ENCODE data around the gene RAI1.
A peak's percentile ranks its signal among the peaks of the same experiment; 100 is the strongest.

Gene RAI1

DNA sequence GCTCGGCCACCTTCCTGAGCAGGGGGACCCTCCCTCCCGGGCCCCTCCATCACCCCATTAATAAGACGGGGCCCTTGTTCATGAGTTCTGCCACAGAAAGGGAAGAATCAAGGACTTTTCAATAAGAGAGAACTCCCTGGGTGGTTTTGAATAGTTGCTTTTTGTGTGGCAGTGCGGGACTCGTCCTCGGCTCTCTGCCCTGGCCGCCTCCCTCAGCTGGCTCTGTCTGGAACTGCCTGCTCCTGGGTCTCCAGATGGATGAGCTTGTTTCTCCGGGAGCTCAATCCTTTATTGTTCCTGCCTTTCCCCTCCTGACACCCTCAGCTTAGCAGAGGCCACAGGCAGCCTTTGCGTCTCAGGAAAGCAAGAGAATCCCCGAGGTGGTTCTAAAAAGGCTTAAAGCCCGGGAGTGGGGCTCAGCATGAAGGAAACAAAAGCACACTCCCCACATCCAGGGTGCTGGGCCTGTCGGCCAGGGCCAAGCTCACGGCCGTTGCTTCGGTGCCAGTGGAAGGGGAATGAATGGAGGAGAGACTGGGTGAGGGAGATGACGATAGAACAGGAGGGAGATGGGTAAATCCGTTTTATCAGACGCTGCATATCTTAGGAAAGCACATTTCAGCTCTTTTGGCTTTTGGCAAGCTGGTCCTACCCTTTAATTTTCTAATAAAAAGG is 60.2 kb downstream of the RAI1 start:
- TF ChIP-seq ZNF274 (IDR thresholded peaks at IDR 0.05; ENCODE audit: low read depth, low read length): no peak
- H3K4me3 ChIP-seq (ENCODE audit: low read length): no peak overlapping the region

DNA sequence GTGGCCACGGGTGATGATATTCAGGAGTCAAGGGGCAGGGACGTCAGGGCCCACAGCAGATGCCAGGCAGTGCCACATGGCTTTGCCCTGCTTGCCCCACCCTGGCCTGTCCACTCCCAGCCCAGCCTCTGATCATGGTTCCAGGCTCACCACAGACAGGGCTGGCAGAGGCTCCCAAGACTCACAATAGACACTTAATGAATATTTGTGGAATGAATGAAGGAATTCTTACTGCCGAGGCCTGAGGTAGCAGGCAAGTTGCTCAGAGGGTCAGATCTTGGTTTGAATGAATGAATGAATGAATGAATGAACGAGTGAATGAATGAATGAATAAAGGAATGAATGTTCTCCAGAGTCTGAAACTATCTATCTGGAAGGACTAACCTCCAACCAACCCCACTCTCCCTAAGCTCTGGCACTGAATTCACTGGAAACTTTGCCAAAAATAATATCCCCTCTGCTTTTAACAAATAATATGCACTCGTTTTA is 60.9 kb downstream of the RAI1 start:
- H3K4me3 ChIP-seq (ENCODE audit: low read length): no peak overlapping the region
- no peak for TF ChIP-seq ZNF274 (IDR thresholded peaks at IDR 0.05; ENCODE audit: low read depth, low read length)

DNA sequence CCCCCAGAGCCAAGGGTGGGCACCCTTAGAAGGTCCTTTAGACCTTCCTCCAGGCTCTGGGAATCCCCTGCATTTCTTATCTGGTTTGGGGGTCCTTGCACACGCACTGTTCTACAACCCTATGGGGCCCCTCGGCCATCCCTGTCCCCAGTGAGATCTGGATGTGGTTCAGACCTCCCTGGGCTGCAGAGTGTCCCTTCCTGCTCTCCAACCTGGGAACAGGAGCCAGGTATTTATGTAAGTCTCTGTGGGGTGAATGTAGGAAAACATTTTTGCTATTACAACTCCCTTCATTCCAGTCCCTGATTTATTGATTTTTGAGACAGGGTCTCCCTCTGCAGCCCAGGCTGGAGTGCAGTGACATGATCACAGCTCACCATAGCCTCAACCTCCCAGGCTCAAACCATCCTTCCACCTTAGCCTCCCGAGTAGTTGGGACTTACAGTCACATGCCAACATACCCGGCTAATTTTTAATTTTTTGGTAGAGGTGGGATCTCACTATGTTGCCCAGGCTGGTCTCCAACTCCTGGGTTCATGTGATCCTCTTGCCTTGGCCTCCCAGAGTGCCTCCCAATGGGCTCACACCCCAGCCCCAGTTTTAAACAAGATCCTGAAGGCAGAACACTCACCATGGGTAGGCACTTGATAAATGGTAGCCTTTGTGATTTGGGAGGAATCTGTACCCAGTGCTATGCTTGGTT is 61.6 kb downstream of the RAI1 start:
- no peak overlapping the region for H3K4me3 ChIP-seq (ENCODE audit: low read length)
- no peak for TF ChIP-seq ZNF274 (IDR thresholded peaks at IDR 0.05; ENCODE audit: low read depth, low read length)

DNA sequence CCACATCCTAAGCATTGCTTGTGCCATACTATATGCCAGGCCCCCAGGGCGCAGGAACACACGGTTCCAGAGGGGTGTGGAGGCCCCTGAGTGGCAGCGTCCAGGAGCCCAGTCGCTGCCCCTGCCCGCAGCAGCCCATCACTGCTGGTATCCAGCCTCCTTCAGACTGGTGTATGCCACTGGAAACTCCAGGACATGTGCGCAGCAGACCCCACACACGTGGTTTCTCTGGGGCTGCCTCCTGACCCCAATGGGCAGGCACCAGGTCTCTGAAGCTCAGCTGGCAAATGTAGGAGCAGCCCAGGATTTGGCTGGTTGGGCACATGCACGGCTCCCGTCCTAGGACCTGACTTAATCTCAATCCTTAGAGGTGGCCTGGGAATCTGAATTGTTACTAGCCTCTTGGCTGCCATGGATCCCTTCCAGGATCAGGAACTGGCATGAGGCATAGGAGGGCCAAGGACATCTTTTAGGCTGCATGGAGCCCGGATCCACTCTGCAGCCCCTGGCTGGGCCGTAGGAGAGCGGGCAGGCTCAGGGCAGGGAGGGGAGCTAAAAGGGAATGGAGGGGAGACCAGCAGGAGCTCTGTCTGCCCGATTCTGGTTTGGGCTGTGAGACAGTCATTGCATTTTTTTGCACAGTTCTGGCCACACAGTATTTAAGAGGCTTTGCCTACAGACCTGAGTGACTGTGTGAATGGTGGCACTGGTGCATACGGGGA is 62.3 kb downstream of the RAI1 start:
- no peak for TF ChIP-seq ZNF274 (IDR thresholded peaks at IDR 0.05; ENCODE audit: low read depth, low read length)
- no peak overlapping the region for H3K4me3 ChIP-seq (ENCODE audit: low read length)

DNA sequence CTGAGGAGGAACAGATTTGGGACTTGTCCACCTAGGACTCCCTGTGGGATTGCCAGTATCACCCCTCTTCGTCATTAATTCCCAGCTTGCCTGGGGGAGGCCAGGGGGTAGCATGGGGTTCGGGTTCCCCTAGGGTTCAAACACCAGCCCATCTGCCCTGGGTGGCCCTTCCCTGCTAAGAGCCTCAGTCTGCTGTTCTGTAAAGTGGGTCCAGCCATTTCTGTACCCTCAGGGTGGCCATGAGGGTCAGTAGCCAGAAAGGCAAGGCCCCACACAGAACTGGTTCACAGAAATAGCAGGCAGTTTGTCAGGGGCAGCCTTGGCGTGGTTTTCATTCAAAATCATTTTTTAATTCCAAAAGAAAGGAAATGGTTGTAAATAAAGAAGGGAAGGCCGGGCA is 62.9 kb downstream of the RAI1 start:
- TF ChIP-seq ZNF274 (IDR thresholded peaks at IDR 0.05; ENCODE audit: low read depth, low read length): no peak
- H3K4me3 ChIP-seq (ENCODE audit: low read length): no peak overlapping the region

DNA sequence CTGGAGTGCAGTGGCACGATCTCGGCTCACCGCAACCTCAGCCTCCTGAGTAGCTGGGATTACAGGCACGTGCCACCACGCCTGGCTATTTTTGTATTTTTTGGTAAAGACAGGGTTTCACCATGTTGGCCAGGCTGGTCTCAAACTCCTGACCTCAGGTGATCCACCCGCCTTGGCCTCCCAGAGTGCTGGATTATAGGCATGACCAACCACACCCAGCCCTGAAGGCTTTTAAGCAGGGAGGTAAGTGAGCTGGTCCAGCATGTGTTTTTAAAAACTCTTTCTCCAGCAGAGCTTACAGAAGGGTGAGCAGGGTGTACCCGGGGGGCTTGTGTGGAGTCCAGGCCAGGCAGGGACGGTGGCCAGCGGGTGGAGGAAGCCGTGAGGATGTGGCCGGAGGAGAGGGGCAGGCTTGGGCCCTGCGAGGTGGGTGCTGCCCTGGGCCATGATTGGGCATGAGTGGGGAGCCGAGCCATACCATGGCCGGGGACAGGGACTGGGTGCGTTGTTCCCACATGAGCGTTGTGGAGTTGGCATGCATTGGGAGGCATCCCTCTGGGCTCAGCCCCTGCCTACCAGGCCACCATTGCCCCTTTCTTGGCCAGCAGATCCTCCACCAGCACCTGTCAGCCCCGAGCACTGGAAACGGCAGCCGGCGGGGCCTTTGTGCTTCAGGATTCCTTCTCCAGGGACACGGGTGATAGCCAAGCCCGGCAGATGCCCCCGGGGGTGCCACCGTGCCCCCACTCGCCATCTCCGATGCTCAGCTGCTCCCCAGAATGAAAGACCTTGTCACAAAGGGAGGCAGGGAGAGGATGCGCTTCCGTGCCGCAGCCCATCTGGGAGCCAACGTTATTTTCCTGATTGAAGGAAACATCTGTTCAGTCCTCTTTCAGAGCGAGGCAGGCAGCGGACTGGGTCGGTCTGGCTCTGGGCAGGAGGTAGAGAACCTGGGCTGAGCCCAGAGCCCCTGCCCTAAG is 64.5 kb downstream of the RAI1 start:
- no peak for TF ChIP-seq ZNF274 (IDR thresholded peaks at IDR 0.05; ENCODE audit: low read depth, low read length)
- H3K4me3 ChIP-seq (ENCODE audit: low read length): no peak overlapping the region

DNA sequence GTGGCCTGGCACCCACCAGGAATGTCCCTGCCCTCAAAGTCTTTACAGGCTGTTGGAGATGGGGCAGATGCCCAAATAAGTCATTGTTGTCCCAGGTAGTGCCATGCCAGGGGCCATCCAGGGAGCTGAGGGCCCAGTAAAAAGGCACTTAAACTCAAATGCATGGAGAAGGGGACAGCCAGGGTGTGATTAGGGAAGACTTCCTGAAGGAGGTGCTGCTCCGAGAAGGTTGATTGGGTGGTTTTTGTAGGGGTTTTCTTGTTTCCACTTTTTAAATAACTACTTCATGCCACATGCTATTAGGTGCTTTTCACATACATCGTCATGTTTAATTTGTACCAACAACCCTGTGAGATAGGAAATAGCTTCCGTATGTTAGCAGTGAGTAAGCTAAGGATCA is 66.9 kb downstream of the RAI1 start:
- TF ChIP-seq ZNF274 (IDR thresholded peaks at IDR 0.05; ENCODE audit: low read depth, low read length): no peak
- no peak overlapping the region for H3K4me3 ChIP-seq (ENCODE audit: low read length)

DNA sequence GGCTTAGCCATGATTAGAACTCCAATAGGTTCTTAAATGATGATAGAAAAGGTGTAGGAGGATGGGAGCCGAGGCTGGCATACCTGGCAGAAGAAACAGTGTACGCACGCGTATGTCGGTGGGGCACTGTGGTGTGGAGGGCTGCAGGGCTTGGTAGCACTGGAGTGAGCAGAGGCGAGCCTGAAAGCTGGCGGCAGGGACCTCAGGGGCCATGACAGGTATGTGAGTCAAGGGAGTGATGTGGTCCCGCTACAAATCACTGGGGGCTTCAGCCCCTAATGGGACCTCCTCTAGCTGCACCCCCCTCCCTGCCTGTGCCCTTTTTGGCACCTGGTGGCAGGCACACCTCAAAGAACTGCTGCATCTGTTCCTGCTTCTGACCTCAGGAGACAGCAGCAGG is 67.3 kb downstream of the RAI1 start:
- H3K4me3 ChIP-seq (ENCODE audit: low read length): no peak overlapping the region
- TF ChIP-seq ZNF274 (IDR thresholded peaks at IDR 0.05; ENCODE audit: low read depth, low read length): no peak

DNA sequence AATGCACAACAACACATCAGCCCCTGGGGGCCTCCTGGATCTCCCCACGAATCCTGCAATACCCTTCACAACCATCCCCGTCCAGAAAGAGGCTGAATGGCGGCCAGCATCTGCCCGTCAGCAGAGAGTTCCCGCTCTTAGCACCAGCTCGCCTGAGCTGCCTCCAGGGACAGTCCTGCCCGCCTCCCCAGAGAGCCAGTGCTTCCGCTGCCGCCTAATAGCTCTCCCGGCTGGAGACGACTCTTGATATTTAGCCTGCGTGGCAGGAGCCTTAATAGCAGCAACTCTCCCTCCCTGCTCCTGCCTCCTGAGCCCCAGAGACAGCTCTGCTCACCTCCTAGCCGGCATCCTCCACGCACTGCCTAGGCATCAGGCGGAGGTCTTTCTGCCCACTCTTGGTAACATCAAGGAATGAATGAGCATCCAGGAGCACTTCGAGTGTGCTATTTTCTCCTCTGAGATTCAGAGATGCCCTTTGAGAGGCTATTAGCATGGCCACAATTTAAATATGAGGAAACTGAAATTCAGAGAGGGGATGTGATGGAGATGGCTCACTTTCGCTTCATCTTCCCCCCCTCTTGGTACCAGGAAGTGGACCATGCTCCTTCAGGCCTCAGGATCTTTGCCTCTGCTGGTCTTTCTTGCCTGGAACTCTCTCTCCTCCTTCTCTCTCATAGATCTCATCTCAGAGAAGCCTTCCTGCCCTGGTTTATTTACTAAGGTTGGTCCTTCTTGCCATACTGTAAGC is 67.9 kb downstream of the RAI1 start:
- no peak for TF ChIP-seq ZNF274 (IDR thresholded peaks at IDR 0.05; ENCODE audit: low read depth, low read length)
- no peak overlapping the region; the same call in 1 of the 2 replicates for H3K4me3 ChIP-seq (ENCODE audit: low read length)

DNA sequence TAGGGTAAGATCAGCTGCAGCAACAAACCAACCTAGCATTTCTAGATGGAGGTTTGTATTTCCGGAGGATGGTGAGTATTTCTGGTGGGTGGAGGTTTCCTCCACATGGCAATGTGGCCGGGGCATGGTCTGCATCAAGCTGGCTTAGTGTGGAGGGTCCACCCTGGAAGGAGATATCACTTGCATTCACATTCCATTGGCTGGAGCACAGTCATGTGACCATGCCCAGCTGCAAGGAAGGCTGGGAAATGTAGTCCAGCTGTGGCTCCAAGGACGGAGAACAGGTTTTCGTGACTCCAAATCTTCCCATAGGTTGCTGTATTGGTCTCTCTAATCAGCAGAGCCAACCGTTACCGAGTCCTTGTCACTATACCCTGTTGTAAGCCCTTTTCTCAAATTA is 68.7 kb downstream of the RAI1 start:
- H3K4me3 ChIP-seq (ENCODE audit: low read length): no peak overlapping the region; the same call in 1 of the 2 replicates
- TF ChIP-seq ZNF274 (IDR thresholded peaks at IDR 0.05; ENCODE audit: low read depth, low read length): no peak

DNA sequence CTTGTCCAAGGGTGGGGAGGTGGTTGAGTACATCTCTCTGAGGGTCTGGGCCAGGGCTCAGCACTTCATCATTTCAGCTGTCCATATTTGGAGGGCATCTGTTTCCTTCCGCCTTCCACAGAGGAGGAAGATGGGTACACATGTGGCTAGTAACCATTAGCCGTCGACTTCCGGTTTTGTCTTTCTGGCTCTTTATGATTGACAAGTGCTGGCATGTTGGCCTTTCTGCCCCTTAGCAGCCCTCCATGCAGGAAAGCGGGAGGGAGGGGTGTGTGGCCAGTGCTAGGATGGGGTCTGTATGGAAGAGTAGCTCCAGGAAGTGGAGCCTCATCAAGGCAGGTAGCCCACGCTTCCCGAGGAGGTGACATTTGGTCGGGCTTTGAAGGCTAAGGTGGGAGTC is 69.6 kb downstream of the RAI1 start:
- no peak for TF ChIP-seq ZNF274 (IDR thresholded peaks at IDR 0.05; ENCODE audit: low read depth, low read length)
- H3K4me3 ChIP-seq (ENCODE audit: low read length): no peak overlapping the region; the same call in 1 of the 2 replicates

DNA sequence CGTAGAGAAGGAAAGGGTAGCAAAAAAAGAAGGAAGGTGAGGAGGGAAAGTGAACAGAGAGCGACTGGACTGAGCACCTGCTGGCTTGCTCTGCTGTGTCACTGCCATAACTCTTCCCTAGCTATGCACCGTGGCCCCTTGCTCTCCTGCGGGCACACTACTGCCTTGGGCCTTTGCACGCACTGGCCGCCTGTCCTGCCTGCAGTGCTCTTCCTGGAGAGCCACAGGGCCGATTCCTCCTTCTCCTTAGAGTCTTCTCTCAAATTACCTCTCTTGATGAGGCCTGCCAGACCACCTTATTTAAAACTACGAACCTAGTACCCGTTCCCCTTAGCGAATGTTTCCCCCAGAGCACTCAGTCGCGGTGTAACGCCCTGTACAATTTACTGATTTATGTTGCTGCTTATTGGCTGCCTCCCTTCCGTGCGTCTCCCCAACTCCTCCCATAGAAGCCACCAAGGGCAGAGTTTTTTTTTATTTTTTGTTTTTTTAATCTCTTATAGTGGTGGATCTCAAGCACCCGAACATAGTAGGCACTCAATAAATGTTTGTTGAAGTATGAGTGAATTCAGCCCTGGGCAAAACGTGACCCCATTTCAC is 70.3 kb downstream of the RAI1 start:
- no peak for TF ChIP-seq ZNF274 (IDR thresholded peaks at IDR 0.05; ENCODE audit: low read depth, low read length)
- H3K4me3 ChIP-seq (ENCODE audit: low read length): peak overlapping the region; percentile 20; the same call in 1 of the 2 replicates

Data from GM08714 (cell line).